ENCODE data around the gene HRC.

The HRC gene

DNA sequence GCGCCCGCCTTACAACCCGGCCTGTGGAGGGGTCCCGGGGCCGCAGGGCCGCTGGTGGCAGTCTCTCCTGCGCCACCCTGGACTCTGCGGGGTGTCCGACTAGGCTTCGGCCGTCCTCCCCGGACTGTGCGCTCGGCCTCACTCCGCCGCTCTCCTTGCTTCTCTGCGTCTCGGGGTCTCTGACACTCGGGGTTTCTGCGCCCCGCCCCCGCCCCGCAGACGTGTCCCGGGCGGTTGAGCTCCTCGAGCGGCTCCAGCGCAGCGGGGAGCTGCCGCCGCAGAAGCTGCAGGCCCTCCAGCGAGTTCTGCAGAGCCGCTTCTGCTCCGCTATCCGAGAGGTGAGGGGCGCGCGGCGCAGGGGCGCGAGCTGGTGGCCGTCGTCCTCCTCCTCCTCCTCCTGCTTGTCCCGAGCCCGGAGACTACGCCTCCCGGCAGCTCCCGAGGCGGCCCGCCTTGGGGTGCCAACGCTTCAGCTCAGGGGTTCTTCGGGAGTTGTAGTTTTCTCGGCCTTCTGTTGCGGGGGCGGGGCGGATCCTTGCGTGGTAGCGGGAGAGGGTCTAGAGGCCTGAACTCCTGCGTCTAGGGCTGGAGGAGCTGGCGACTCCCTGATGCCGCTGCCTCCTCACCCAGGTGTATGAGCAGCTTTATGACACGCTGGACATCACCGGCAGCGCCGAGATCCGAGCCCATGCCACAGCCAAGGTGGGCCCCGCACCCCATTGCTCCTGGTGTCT is 40.4 kb downstream of the HRC start:
- peak; percentile 72 for DNase-seq (ENCODE audit: low spot score)

- peak; percentile 95 for DNase-seq (ENCODE audit: low spot score)
These were observed 41.2 kb downstream of the HRC start, which contains the start of gene LIN7B for GRCh38 chr19:49113762-49114629. Gene LIN7B (plus strand): TSS chr19:49114370. CDS start chr19:49114405, 35 bp downstream.

GRCh38 chr19:49111218-49111998 is 43.8 kb downstream of the HRC start:
- DNase-seq (ENCODE audit: low spot score) = no peak

GRCh38 chr19:49110567-49110966 is 44.6 kb downstream of the HRC start:
- no peak for DNase-seq (ENCODE audit: low spot score)

DNA sequence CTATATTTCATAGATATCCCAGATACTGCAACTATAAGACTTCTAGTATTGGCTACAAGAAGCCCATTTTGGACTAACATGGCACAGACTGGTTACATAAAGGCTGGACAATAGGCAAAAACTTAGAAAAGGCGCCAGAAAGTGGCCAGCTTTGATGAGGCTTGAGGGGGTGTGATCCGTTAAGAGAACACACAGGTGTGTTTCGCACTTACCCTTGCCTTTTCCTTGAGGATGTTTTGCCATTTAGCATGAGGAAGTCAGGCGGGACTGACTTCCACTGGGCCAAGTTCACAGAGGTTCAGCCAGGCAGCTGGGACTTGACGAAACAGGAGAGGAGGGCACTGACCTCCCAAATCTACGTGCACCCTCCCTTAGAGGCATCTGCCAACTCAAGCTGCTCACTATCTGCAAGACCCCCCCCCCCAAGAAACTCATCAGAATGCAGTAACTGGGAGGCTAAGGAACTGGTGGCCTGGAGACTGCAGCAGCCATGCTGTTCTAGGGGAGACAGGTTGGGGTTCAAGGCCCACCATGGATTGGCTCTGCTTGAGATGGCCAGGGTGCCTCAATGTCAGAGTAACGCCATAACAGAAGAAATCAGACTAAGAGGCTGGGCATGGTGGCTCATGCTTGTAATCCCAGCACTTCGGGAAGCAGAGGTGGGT is 45.5 kb downstream of the HRC start:
- DNase-seq (ENCODE audit: low spot score) = no peak

DNA sequence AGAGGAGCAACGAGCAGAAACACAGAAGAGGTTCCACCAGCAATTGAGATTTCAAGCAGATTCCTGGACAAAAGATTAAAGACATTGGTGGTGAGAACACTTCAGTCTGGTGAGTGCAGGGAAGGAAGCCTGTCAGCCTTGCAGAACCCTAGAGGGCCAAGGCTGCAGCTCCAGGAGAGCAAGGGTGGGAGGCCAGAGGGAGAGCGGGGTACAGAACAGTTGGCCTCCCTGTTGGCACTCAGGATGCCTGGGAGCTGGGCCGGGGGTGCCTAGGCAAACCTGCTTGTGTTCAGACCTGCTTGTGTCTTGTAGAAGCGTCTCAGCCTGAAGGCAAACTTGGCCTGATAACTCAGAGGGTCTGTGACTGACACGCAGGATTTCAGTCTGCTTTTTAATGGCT is 46.1 kb downstream of the HRC start:
- DNase-seq (ENCODE audit: low spot score) = no peak

DNA sequence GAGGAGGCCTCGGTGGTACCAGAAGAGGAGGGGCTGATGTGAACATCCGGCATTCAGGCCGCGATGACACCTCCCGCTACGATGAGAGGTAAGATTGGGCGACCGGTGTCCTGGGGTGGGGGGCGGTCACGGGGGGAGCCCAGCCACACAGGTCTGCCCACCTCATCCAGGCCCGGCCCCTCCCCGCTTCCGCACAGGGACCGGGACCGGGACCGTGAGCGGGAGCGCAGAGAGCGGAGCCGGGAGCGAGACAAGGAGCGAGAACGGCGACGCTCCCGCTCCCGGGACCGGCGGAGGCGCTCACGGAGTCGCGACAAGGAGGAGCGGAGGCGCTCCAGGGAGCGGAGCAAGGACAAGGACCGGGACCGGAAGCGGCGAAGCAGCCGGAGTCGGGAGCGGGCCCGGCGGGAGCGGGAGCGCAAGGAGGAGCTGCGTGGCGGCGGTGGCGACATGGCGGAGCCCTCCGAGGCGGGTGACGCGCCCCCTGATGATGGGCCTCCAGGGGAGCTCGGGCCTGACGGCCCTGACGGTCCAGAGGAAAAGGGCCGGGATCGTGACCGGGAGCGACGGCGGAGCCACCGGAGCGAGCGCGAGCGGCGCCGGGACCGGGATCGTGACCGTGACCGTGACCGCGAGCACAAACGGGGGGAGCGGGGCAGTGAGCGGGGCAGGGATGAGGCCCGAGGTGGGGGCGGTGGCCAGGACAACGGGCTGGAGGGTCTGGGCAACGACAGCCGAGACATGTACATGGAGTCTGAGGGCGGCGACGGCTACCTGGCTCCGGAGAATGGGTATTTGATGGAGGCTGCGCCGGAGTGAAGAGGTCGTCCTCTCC is 47.4 kb downstream of the HRC start:
- no peak for DNase-seq (ENCODE audit: low spot score)

DNA sequence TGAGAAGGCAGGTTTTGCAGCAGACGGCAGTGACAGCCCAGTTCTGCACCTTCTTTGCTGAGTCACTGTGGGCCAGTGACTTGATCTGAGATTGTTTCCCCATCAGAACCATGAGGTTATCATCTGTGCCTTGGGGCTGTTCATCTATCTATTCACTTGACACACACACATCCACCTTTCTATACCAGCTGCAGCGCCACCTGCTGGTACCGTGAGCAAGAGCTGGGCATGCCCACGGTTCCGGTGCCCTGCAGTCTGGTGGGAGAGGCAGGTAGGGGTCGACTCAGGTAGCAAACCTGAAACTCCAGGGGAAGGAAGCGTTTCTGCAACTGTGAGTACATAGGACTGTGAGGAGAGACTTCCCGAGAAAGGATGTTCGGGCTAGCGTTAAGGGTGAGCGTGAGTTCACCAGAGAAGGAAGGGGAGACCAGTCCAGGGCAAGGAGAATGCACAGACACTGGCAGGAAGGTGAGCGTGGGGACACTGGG is 48.5 kb downstream of the HRC start:
- peak; percentile 71 for DNase-seq (ENCODE audit: low spot score)

- DNase-seq (ENCODE audit: low spot score) = no peak
These were observed 50.8 kb downstream of the HRC start for GRCh38 chr19:49104229-49104864.

- no peak for DNase-seq (ENCODE audit: low spot score)
These were observed 51.7 kb downstream of the HRC start for GRCh38 chr19:49103331-49104085.

DNA sequence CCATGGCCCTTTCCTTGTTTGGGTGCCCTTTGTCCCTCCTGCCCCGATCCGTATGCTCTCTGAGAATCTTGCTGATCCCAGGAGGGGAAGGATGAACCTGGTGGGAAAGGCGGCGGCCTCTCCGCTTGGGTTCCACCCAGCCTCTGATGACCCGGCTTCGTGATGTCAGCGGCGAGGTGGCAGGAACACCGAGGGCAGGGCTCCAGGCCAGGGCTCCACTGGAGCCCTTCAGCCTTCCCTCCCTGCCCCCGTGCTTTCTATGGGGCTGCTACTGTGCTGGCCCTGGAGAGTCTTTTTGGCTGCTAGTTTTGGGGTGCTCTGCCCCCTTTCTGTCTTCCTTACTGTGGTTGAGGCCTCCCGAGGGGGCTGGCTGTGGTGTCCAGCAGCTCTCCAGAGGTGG is 52.9 kb downstream of the HRC start:
- no peak for DNase-seq (ENCODE audit: low spot score)

Measured in HuH-7.5 (cell line).